Thoracic aorta (tissue), 2 donors: ENCODE measurements around the gene CEP70. TPM values are rescaled to one million over a fixed set of nuclear protein-coding genes. Genes with fewer than 3 reads are reported as not detected.
"Not testable (repeated sequence)": the region's sequence is repeated elsewhere in the genome, so short reads cannot be mapped to it uniquely, and the experiment has no call there.

Experiments
- ATAC-seq: fragments of 150-250 bp; one replicate; pipeline ENCODE4 v1.8.0; 2017; ENCODE audit warnings: low read depth; ENCODE audit not compliant: insufficient number of reproducible peaks, low FRiP score
- DNase-seq: peaks from one replicate; pipeline ENCODE4 v3.0.0-alpha.2; 2020; ENCODE audit warnings: low spot score
- H3K27ac ChIP-seq, 2 donors: fragments of 200-600 bp; sonication (generic); 1 replicate in 1 of 2; 2 replicates in 1 of 2; pipeline ENCODE4 v1.5.1; 2016; ENCODE audit warnings: mild to moderate bottlenecking in 2 of 2, moderate library complexity in 2 of 2
- H3K27me3 ChIP-seq: fragments of 200-600 bp; sonication (generic); replicated peaks from 2 replicates; pipeline ENCODE4 v1.6.0; 2016; ENCODE audit warnings: mild to moderate bottlenecking; ENCODE audit not compliant: insufficient read depth
- H3K36me3 ChIP-seq: fragments of 200-600 bp; sonication (generic); one replicate; pipeline ENCODE4 v1.5.1; 2016
- H3K4me1 ChIP-seq, 2 donors: fragments of 200-600 bp; sonication (generic); 1 replicate in 1 of 2; 2 replicates in 1 of 2; pipeline versions ENCODE4 v1.5.1 to v1.6.0; 2016; ENCODE audit warnings: low read depth in 2 of 2, mild to moderate bottlenecking in 1 of 2; ENCODE audit not compliant: control insufficient read depth in 1 of 2
- H3K4me3 ChIP-seq: fragments of 200-600 bp; sonication (generic); 2 replicates; pipeline ENCODE4 v1.5.1; 2016; ENCODE audit warnings: mild to moderate bottlenecking
- H3K9me3 ChIP-seq: fragments of 200-600 bp; sonication (generic); 2 replicates; pipeline ENCODE4 v1.5.1; 2016
- total RNA-seq, 2 donors: library from RNA; depleted of rRNA; stranded (reverse); fragments of >200 nt; gene quantifications; one replicate each; pipeline versions ENCODE4 v1.1.0 to v1.2.3, GENCODE V29; 2016
- TF ChIP-seq, protein P1 (sequence below): fragments of 200-600 bp; sonication (generic); IDR thresholded peaks from one replicate; pipeline ENCODE4 v1.5.1; 2019; ENCODE audit warnings: antibody characterized with exemption

The CEP70 gene
- total RNA-seq, 2 donors from 2014 or later = 18.4 to 38.2 TPM

DNA sequence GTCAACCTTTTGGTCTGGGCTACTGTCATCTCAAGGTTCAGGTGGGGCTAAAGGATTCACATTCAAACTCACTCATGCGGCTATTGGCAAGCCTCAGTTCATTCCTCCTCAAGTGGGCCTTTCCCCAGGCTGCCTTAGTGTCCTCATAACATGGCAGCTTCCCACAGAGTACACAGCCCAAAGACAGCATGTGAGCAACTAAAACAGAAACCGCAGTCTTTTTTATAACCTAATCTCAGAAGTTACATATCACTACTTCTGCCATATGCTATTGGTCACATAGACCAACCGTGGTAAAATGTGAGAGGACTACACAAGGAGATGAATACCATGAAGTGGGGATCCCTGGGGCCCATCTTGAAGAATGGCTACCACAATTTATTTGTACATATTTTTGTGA lies 4.5 kb upstream of the CEP70 start:
- DNase-seq (no peak), ATAC-seq (no peak)
- no peak overlapping the region for H3K4me3 ChIP-seq
- H3K9me3 ChIP-seq = no peaks in the 10 kb centered on the region
- peaks cover 0 to 8% of the 10 kb centered on the region in 2 donors for H3K4me1 ChIP-seq
- TF ChIP-seq, protein P1, sequence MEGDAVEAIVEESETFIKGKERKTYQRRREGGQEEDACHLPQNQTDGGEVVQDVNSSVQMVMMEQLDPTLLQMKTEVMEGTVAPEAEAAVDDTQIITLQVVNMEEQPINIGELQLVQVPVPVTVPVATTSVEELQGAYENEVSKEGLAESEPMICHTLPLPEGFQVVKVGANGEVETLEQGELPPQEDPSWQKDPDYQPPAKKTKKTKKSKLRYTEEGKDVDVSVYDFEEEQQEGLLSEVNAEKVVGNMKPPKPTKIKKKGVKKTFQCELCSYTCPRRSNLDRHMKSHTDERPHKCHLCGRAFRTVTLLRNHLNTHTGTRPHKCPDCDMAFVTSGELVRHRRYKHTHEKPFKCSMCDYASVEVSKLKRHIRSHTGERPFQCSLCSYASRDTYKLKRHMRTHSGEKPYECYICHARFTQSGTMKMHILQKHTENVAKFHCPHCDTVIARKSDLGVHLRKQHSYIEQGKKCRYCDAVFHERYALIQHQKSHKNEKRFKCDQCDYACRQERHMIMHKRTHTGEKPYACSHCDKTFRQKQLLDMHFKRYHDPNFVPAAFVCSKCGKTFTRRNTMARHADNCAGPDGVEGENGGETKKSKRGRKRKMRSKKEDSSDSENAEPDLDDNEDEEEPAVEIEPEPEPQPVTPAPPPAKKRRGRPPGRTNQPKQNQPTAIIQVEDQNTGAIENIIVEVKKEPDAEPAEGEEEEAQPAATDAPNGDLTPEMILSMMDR = no peak
- no peak overlapping the region for H3K27ac ChIP-seq
- H3K27me3 ChIP-seq = no peaks in the 10 kb centered on the region
- H3K36me3 ChIP-seq = no peaks in the 10 kb centered on the region

DNA sequence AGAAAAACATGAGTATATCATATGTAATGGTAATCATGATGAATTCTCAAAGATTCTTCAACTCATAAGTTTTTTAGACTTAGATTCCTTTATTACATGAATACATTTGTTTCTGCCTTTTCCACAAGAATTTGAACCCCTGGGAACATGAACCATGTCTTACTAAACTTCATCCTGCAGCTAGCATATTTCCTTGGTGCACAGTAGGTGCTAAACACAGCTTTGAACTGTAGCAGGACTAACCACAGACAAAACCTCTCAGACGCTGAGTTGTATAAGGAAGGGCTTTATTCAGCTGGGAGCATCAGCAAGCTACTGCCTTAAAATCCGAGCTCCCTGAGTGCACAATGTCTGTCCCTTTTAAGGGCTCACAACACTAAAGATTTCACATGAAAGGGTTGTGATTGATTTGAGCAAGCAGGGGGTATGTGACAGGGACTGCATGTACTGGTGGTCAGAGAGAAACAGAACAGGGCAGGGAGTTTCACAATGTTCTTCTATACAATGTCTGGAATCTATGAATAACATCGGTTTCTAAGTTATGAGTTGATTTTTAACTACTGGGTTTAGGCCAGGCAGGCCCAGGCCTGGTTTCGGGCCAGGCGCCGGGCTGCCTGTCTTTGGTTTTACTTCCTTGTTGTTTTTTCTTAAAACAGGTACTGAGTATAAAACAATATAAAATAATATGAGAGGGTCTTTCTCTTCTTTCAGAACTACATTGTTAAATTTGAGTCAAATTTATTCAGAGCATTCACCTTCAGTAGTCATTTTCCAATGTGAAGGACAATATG lies 3.3 kb upstream of the CEP70 start:
- peaks cover 0 to 18% of the 10 kb centered on the region in 2 donors for H3K4me1 ChIP-seq
- not testable (repeated sequence) for H3K27ac ChIP-seq, H3K4me3 ChIP-seq, H3K27me3 ChIP-seq, DNase-seq, H3K36me3 ChIP-seq, H3K9me3 ChIP-seq, ATAC-seq

DNA sequence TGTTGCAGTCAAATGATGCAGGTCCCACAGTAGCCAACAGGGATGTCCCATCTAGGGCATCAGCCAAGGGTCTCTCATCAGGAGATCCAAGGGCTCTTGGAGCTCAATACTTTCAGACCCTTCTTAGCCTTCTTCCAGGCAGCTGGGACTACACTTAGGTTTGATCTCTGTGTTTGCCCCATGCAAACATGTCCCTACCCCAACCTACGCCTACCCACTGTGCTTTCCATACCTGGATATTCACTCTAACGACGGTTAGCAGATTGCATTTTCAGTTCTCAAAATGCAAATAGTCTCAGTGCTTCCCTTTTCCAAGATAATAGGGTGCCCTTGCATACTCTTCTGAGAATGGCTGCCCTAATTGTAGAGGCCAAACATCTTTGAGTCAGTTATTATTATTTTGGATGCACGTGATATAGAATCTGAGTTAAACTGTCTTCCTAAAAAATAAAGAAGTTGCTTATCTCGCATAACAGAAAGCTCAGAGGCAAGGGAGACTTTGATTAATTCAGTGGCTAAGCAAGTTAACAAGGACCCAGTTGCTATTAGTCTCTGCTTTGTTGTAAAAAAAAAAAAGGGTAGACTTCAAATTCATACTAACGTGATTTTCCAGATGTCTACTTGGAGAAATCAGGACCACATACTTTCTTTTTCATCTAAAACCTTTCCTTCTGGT lies 1.0 kb upstream of the CEP70 start:
- Histone ChIP-seq H3K4me3 (peak overlapping the region; percentile 82), H3K27ac (peak overlapping the region in 1 of 2 donors; percentile 86), H3K36me3 (no peaks in the 10 kb centered on the region), H3K4me1 (peaks cover 0 to 14% of the 10 kb centered on the region in 2 donors), H3K27me3 (no peaks in the 10 kb centered on the region), H3K9me3 (no peaks in the 10 kb centered on the region)
- ATAC-seq = no peak
- no peak for DNase-seq
- TF ChIP-seq, protein P1 = no peak

DNA sequence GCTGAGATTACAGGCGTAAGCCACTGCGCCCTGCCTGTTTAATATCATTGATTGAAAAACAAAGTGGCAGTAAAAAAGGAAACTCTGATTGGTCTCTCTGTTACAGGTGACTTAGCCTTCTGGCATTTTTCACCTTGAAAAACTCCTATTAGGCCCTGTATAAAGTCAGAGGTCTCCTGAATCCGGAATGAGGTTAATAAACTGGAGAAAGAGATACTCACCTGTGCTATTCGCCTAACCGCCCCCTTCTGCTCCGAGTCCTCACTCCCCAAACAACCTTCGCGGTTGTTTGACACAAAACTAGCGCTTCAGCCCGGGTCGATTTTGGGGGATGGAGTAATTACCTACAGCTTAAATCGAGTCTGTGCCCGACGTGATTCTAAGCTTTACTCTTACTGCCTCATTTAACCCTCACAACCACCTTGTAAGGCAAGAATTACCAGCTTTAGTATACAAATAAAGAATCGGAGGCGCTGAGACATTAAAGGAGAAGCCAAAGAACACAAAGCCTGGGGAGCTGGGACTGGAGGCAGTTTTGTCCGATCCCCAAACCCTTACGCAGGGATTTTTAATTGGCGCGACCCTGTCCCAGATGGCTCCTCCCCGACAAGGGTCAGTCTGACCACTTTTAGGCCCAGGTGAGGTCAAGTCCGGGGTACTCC lies 441 bp downstream of the CEP70 start:
- ATAC-seq (no peak), DNase-seq (no peak)
- TF ChIP-seq, protein P1 = no peak
- Histone ChIP-seq H3K27ac (peak overlapping the region; percentile 85 to 86), H3K4me3 (peak overlapping the region; percentile 82), H3K27me3 (no peaks in the 10 kb centered on the region), H3K9me3 (no peaks in the 10 kb centered on the region), H3K4me1 (peaks cover 0 to 11% of the 10 kb centered on the region in 2 donors), H3K36me3 (no peaks in the 10 kb centered on the region)

DNA sequence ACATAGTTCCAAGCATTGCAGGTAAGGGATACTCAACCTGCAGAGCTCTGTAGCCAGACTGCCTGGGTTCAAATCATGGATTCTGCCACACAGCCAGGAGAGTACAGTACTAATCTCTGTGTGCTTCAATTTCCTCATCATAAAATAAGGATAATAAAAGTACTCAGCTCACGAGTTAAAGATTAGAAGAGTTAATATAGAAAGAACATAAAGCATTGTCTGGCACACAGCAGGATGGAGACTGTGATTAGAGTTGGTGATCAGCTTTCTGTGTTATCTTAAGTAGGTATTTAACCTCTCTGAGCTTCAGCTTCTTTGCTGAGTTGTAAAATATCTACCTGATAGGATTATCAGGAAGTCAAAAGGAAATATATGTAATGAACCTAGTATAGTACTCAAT lies 2.7 kb downstream of the CEP70 start:
- TF ChIP-seq, protein P1 = no peak
- no peaks in the 10 kb centered on the region for H3K36me3 ChIP-seq
- H3K27ac ChIP-seq = no peak overlapping the region
- ATAC-seq (no peak), DNase-seq (no peak)
- no peak overlapping the region for H3K4me3 ChIP-seq
- no peaks in the 10 kb centered on the region for H3K27me3 ChIP-seq
- no peaks in the 10 kb centered on the region for H3K9me3 ChIP-seq
- H3K4me1 ChIP-seq = peaks cover 0 to 11% of the 10 kb centered on the region in 2 donors
